Activated T-cell treated with anti-CD3 and anti-CD28 coated beads, Interleukin-2, amount 50 U/mL, for 4 hours (primary cell): ENCODE measurements around the gene CEP112. TPM values are rescaled to one million over a fixed set of nuclear protein-coding genes. Genes with fewer than 3 reads are reported as not detected.

Experiments
- ATAC-seq, 2 donors: fragments of 200-7000 bp; cut with Tn5 transposase; one replicate each; pipeline ENCODE4 v1.10.0; 2021
- DNase-seq: peaks from one replicate; pipeline ENCODE4 v3.0.0-alpha.2; 2020
- H3K27me3 Mint-ChIP-seq: one replicate; pipeline ENCODE4 v1.8.0; 2021; ENCODE audit warnings: low read depth, mixed read lengths
- H3K36me3 Mint-ChIP-seq: one replicate; pipeline ENCODE4 v1.8.0; 2022; ENCODE audit warnings: mixed read lengths; ENCODE audit not compliant: insufficient read depth
- H3K4me1 Mint-ChIP-seq: one replicate; pipeline ENCODE4 v1.8.0; 2021; ENCODE audit warnings: low read depth, mixed read lengths
- H3K4me3 Mint-ChIP-seq: one replicate; pipeline ENCODE4 v1.8.0; 2021; ENCODE audit warnings: mild to moderate bottlenecking, moderate library complexity, mixed read lengths
- H3K9me3 Mint-ChIP-seq: one replicate; pipeline ENCODE4 v1.8.0; 2021; ENCODE audit warnings: mixed read lengths
- total RNA-seq, 3 donors: library from RNA; stranded (reverse); gene quantifications; one replicate each; pipeline ENCODE4 v1.2.1, GENCODE V29; 2021

CEP112 gene
- total RNA-seq, 3 donors from 2014 or later: 0.71 to 1.5 (median 0.95) TPM

- H3K4me3 Mint-ChIP-seq: no peak overlapping the region
- no peaks in the 10 kb centered on the region for H3K27me3 Mint-ChIP-seq
- peaks cover under 1% of the 10 kb centered on the region for H3K9me3 Mint-ChIP-seq
- DNase-seq (no peak), ATAC-seq (no peak)
- peaks cover 4% of the 10 kb centered on the region for H3K36me3 Mint-ChIP-seq
- peaks cover 11% of the 10 kb centered on the region for H3K4me1 Mint-ChIP-seq
These were observed 39.2 kb downstream of the CEP112 start for GRCh38 chr17:66152756-66153155.

DNA sequence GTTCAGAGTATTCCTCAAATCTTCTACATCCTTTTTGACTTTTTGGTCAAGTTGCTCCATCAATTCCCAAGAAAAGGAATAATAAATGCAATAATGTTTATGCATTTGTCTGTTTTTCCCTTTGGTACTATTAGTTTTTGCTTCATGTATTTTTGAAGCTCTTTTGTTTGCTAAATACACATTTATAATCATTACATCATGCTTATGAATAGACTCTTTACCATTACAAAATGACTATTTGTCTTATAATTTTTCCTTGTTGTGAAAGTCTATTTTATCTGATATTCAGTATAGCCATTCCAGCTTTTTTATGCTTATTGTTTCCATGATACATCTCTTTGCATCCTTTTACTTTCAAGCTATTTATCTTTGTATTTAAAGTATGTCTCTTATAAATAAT lies 41.2 kb downstream of the CEP112 start:
- peaks cover 11% of the 10 kb centered on the region for H3K4me1 Mint-ChIP-seq
- H3K36me3 Mint-ChIP-seq: no peaks in the 10 kb centered on the region
- H3K27me3 Mint-ChIP-seq: no peaks in the 10 kb centered on the region

GRCh38 chr17:66149562-66149961 lies 42.4 kb downstream of the CEP112 start:
- H3K9me3 Mint-ChIP-seq: no peaks in the 10 kb centered on the region
- no peaks in the 10 kb centered on the region for H3K36me3 Mint-ChIP-seq
- DNase-seq (no peak), ATAC-seq (no peak)
- H3K4me1 Mint-ChIP-seq: peaks cover 10% of the 10 kb centered on the region
- H3K4me3 Mint-ChIP-seq: no peak overlapping the region
- no peaks in the 10 kb centered on the region for H3K27me3 Mint-ChIP-seq

More for the DNA sequence above, 41.2 kb downstream of the CEP112 start:
- H3K9me3 Mint-ChIP-seq: no peaks in the 10 kb centered on the region
- DNase-seq (no peak), ATAC-seq (no peak)
- H3K4me3 Mint-ChIP-seq: no peak overlapping the region

DNA sequence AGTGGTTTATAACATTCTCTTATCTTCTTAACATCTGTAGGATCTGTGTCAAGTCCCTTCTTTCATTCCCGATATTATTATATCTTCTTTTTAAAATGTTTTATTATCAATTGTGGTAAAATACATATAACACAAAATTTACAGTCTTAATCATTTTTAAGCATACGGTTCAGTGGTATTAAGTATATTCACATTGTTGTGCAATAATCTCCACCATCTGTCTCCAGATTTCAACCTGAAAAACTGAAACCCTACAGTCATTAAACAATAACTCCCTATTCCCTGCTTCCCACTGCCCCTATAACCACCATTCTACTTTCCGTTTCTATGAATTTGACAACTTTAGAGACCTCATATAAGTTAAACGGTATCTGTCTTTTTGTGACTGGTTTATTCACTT lies 45.5 kb downstream of the CEP112 start:
- no peak overlapping the region for H3K4me3 Mint-ChIP-seq
- H3K9me3 Mint-ChIP-seq: no peaks in the 10 kb centered on the region
- ATAC-seq: no peak
- no peak for DNase-seq
- H3K36me3 Mint-ChIP-seq: no peaks in the 10 kb centered on the region
- no peaks in the 10 kb centered on the region for H3K27me3 Mint-ChIP-seq
- H3K4me1 Mint-ChIP-seq: peaks cover 10% of the 10 kb centered on the region

DNA sequence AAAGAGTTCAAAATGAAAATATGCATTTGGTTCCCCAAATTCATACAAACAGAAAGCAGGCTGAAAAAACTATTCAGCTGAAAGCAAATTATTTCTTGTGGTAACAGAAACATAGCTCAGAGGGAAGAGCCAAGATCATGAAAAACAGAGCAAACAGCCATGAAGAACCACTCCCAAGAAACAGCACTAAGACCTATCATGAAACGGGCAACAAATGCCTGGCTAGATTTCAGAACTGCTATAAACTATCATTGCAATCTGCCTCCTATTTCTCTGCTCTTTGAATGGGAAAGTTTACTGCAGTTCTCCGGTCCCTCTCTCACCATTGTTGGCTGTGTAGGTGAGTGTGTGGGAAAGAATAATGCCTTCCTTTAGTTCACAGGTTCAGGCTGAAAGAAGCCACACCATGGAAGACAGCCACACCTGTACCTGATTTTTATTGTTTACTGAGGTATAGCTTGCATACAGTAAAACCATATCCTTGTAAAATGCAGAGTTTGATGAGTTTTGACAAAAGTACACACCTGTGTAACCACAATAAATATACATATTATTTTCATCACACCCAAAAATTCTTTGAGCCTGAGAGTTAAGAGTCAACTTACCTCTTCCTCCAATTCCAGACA lies 48.2 kb downstream of the CEP112 start:
- no peaks in the 10 kb centered on the region for H3K27me3 Mint-ChIP-seq
- ATAC-seq (no peak), DNase-seq (no peak)
- H3K36me3 Mint-ChIP-seq: no peaks in the 10 kb centered on the region
- H3K4me3 Mint-ChIP-seq: no peak overlapping the region
- peaks cover 2% of the 10 kb centered on the region for H3K4me1 Mint-ChIP-seq
- no peaks in the 10 kb centered on the region for H3K9me3 Mint-ChIP-seq

- no peak overlapping the region for H3K4me3 Mint-ChIP-seq
- no peaks in the 10 kb centered on the region for H3K27me3 Mint-ChIP-seq
- ATAC-seq: no peak
- no peak for DNase-seq
- H3K4me1 Mint-ChIP-seq: peaks cover 3% of the 10 kb centered on the region
- H3K9me3 Mint-ChIP-seq: peaks cover 5% of the 10 kb centered on the region
- H3K36me3 Mint-ChIP-seq: peaks cover 7% of the 10 kb centered on the region
These were observed 49.5 kb downstream of the CEP112 start for GRCh38 chr17:66142428-66142827.

DNA sequence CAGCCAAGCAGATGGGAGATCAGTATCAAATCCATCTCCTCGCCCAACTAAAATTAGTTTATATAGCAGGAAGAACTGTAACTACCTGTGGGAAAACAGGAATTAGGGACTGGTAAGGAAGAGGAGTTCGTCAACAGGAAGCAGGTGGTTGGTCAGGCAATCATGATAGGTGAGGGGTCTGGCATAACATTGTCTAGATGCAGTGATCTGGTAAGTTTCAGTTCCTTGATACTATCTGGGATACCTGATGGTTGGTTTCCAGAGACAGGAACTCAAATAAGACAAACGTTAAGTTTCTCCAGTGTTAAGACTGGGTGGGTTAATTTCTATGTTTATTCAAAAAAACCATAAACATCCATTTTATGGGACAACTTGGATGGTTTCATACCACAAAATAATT lies 53.8 kb downstream of the CEP112 start:
- peaks cover 3% of the 10 kb centered on the region for H3K4me1 Mint-ChIP-seq
- DNase-seq (no peak), ATAC-seq (no peak)
- no peaks in the 10 kb centered on the region for H3K27me3 Mint-ChIP-seq
- no peak overlapping the region for H3K4me3 Mint-ChIP-seq
- peaks cover 14% of the 10 kb centered on the region for H3K36me3 Mint-ChIP-seq
- H3K9me3 Mint-ChIP-seq: peaks cover 10% of the 10 kb centered on the region

GRCh38 chr17:66135896-66136295 lies 56.0 kb downstream of the CEP112 start:
- peaks cover 3% of the 10 kb centered on the region for H3K4me1 Mint-ChIP-seq
- peaks cover 14% of the 10 kb centered on the region for H3K36me3 Mint-ChIP-seq
- ATAC-seq (no peak), DNase-seq (no peak)
- no peaks in the 10 kb centered on the region for H3K27me3 Mint-ChIP-seq
- H3K4me3 Mint-ChIP-seq: no peak overlapping the region
- H3K9me3 Mint-ChIP-seq: peaks cover 10% of the 10 kb centered on the region

- DNase-seq (no peak), ATAC-seq (no peak)
- H3K4me1 Mint-ChIP-seq: peaks cover 3% of the 10 kb centered on the region
- H3K27me3 Mint-ChIP-seq: no peaks in the 10 kb centered on the region
- no peak overlapping the region for H3K4me3 Mint-ChIP-seq
- peaks cover 10% of the 10 kb centered on the region for H3K9me3 Mint-ChIP-seq
- peaks cover 14% of the 10 kb centered on the region for H3K36me3 Mint-ChIP-seq
These were observed 56.7 kb downstream of the CEP112 start for GRCh38 chr17:66135219-66135618.

DNA sequence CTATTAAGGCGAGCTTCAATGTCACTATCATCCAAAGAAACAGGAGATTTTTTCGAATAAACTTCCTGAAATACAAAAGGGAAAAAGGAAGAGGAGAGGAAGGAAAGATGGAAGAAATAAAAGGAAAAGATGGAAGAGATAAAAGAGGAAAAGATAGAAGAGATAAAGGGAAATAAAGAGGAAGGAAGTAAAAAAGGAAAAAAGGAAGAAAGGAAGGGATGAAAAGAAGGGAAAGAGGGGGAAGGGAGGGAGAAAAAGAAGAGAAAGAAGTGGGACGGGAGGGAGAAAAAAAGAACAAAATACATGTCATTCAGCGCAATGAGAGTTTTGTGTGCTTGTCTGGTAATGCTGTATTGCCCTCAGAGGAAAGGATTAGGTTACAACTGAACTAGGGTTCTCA lies 62.2 kb downstream of the CEP112 start:
- no peak overlapping the region for H3K4me3 Mint-ChIP-seq
- no peak for ATAC-seq
- no peaks in the 10 kb centered on the region for H3K4me1 Mint-ChIP-seq

GRCh38 chr17:66126231-66126630 lies 65.7 kb downstream of the CEP112 start:
- ATAC-seq (no peak), DNase-seq (no peak)
- H3K4me3 Mint-ChIP-seq: no peak overlapping the region
- no peaks in the 10 kb centered on the region for H3K9me3 Mint-ChIP-seq
- peaks cover 12% of the 10 kb centered on the region for H3K36me3 Mint-ChIP-seq
- H3K4me1 Mint-ChIP-seq: no peaks in the 10 kb centered on the region
- H3K27me3 Mint-ChIP-seq: no peaks in the 10 kb centered on the region

More for the DNA sequence above, 62.2 kb downstream of the CEP112 start:
- Mint-ChIP-seq H3K36me3 (no peaks in the 10 kb centered on the region), H3K9me3 (no peaks in the 10 kb centered on the region), H3K27me3 (no peaks in the 10 kb centered on the region)
- no peak for DNase-seq

- no peaks in the 10 kb centered on the region for H3K27me3 Mint-ChIP-seq
- H3K36me3 Mint-ChIP-seq: peaks cover 12% of the 10 kb centered on the region
- H3K9me3 Mint-ChIP-seq: peaks cover 9% of the 10 kb centered on the region
- no peaks in the 10 kb centered on the region for H3K4me1 Mint-ChIP-seq
- no peak overlapping the region for H3K4me3 Mint-ChIP-seq
- DNase-seq (no peak), ATAC-seq (no peak)
These were observed 68.8 kb downstream of the CEP112 start for GRCh38 chr17:66123163-66123562.

DNA sequence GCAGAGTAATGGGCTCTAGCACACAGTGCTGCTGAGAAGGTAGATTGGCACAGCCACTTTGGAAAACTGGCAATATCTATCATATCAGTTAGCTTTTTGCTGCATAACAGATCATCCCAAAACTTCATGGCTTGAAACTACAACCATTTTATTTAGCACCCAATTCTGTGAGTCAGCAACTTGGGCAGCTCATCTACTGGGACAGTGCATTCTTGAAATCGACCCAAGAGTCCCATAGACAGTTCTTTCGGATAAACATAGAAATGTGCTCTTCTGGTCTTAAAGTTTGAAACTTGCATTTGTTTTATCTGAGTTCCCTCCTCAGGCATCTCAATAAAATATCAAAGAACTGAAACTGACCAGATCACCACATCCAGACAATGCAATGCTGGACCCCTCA lies 76.7 kb downstream of the CEP112 start:
- H3K9me3 Mint-ChIP-seq: peaks cover 25% of the 10 kb centered on the region
- H3K27me3 Mint-ChIP-seq: no peaks in the 10 kb centered on the region
- DNase-seq (no peak), ATAC-seq (no peak)
- H3K4me3 Mint-ChIP-seq: no peak overlapping the region
- no peaks in the 10 kb centered on the region for H3K4me1 Mint-ChIP-seq
- no peaks in the 10 kb centered on the region for H3K36me3 Mint-ChIP-seq

DNA sequence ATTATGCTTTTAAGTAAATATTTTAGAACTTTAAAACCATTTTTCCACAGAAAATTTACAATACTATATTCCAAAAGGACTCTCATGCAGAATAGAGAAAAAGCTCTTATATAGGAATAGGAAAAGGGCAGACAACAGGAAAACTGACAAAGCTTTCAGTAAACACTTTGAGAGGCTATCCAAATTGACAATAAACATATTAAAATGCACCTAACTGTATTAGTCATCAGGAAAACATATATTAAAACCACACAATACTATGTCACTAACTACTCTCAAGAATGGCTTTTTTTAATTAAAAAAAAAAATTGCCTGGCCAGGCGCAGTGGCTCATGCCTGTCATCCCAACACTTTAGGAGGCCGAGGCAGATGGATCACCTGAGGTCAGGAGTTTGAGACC lies 77.3 kb downstream of the CEP112 start:
- no peaks in the 10 kb centered on the region for H3K4me1 Mint-ChIP-seq
- H3K36me3 Mint-ChIP-seq: no peaks in the 10 kb centered on the region
- H3K27me3 Mint-ChIP-seq: no peaks in the 10 kb centered on the region
- no peak for ATAC-seq
- H3K9me3 Mint-ChIP-seq: peaks cover 20% of the 10 kb centered on the region
- DNase-seq: no peak
- H3K4me3 Mint-ChIP-seq: no peak overlapping the region

DNA sequence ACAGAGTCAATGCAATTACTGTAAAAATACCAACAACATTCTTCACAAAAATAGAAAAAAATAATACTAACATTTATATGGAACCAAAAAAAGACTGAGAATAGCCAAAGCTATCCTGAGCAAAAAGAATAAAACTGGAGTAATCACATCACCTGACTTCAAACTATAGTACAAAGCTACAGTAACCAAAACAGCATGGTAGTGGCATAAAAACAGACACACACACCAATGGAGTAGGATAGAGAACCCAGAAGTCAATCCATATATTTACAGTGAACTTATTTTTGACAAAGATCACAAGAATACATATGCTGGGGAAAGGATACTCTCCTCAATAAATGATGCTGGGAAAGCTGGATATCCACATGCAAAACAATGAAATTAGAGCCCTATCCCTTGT lies 84.2 kb downstream of the CEP112 start:
- no peaks in the 10 kb centered on the region for H3K4me1 Mint-ChIP-seq
- H3K36me3 Mint-ChIP-seq: peaks cover 1% of the 10 kb centered on the region
- no peak for DNase-seq

DNA sequence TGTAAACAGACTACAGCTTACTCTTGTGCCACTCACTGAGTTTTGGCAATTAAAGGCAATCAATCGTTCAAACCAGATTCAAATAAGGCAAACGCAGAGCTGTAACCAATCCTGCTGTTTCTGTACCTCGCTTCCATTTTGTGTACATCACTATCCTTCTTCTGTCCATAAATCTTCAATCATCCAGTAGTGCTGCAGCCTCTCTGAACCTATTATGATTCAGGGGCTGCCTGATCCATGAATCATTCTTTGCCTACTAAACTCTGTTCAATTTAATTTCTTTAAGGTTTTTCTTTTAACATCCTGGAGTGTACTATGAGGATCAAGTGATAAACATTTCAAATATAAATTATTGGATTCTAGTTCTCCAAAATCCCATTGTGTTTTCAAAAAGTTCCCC lies 93.9 kb downstream of the CEP112 start:
- ATAC-seq (no peak), DNase-seq (no peak)
- no peak overlapping the region for H3K4me3 Mint-ChIP-seq
- H3K4me1 Mint-ChIP-seq: no peaks in the 10 kb centered on the region
- H3K9me3 Mint-ChIP-seq: peaks cover 6% of the 10 kb centered on the region
- no peaks in the 10 kb centered on the region for H3K27me3 Mint-ChIP-seq
- peaks cover 2% of the 10 kb centered on the region for H3K36me3 Mint-ChIP-seq

More for the DNA sequence above, 84.2 kb downstream of the CEP112 start:
- Mint-ChIP-seq H3K4me3 (no peak overlapping the region), H3K9me3 (peaks cover 19% of the 10 kb centered on the region), H3K27me3 (no peaks in the 10 kb centered on the region)
- ATAC-seq: no peak
